GM21619 (cell line): ENCODE results near the gene TMEM169.
"Not testable (repeated sequence)": the region's sequence is repeated elsewhere in the genome, so short reads cannot be mapped to it uniquely, and the experiment has no call there.

Experiments used
- ATAC-seq: cut with Tn5 transposase; IDR thresholded peaks from one replicate; pipeline ENCODE4 v1.9.1; 2021; ENCODE audit not compliant: unreplicated experiment

Gene TMEM169

DNA sequence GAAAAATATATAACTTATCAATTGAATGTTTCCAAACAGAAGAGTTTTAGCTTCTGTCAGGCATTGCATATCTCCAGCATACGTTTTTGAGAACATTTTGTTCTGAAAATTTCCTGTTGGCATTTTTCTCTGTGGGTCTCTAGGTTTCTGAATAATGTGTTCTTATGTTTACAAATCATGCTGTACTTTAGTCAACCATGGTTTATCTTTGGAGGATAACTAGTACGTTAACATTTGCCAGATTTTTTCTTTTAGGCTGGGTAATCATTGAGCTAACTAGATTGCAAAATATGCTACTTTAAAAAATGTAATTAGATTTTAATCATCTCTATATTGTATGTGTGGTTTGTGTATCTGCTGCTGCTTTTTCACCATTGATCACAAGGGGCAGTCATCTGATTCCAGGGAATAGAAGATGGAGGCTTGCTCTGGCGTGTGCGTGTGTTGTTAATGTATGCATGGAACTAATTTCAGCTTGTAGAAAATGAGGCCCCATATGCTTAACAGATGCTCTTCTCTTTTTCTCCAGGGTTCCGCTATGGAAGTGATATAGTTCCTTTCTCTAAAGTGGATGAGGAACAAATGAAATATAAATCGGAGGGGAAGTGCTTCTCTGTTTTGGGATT lies 48.7 kb downstream of the TMEM169 start:
- ATAC-seq, result no peak

DNA sequence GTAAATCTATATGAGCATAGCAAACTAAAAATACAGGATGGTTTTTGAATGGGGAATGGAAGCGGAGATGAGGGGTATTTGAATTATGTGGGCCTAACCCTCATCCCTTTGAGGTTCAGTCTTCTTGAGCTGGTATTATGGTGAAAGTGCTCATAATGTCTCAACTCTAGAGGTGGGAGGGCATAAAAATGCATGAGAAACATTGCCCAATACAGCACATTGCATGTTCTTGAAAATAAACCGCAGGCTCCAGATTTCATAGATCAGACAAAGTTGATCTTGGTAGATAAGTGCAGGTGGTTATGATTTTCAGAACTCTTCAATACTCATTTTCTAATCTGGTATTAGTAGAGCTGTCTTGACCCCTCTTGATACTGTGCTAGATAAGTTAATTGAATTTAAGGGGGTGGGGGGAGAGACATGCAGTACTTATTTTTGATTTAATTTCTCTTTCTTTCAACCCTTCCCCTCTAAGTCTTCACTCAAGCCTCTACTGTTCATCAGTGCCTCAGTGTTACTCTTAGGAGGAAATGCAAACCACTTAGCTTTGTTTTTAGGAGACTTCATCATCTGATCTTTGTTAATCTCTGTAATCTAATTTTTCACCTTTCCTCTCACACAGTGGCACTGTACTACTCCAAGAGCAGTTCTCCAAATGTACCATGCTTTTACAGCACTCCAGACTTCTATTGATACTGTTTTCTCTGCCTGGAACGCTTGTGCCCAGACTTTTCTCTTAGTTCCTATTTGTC lies 49.6 kb downstream of the TMEM169 start:
- no peak for ATAC-seq

DNA sequence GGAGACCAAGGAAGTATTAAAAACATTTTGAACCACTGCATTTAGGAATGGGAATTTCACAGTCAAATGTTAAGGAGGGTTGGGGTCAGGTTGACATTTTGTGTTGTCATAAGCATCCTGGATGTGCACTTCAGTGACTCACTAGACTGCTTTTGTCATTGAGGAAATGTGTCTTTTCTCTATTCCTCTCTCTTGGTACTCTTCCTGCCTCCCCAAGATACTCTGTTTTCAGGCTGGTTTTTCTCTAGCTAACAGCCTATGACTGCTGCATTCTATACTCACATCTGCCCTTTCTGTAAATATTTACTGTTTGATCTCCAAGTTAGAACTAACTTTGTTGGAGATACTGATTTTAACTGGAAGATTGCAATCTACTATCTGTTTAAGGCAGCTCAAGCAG lies 50.9 kb downstream of the TMEM169 start:
- ATAC-seq, result no peak

GRCh38 chr2:216133397-216133796 lies 51.7 kb downstream of the TMEM169 start:
- no peak for ATAC-seq

DNA sequence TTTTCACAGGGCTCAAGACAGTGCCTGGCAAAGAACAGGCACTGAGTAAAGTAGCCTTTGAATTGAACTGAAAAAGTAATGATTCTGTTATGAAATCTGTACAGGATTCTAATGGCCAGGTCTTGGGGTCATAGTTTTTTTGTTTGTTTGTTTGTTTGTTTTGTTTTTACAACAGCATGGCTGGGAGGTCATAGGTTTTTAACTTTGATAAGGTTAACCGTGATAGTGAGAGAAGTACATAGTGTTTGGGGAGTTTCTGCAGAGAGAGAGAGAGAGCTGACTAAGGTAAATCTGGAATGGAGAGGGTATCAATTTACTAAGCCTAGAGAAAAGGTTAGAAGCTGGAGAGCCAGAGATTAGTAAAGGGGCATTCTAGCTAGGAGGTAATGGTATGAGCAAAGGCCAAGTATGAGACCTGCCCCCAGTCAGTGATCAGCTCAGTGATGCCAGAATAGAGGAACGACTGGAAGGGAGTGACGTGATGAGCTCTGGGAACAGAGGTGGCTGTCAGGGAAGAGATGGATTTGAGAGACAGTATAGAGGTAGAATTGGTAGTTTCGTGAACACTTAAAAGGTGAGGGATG lies 53.3 kb downstream of the TMEM169 start:
- no peak for ATAC-seq

DNA sequence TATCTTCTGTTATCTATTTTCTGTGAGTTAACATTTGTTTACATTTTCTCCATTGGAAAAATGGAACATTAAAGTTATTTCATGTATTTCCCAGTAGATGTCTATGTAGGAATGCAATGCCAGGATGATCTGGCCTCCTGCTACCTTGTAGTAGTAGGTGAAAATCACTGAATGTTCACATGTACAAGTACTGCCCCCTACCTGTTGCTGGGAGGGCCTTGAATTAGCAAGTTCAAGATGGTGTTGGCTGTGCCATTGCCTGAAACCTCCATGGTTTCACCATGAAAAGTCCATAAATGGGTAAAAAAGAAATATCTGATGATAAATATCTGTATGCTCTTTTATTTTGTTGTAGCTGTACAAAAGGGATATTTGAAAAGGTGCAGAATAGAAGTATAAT lies 58.2 kb downstream of the TMEM169 start:
- no peak for ATAC-seq

- ATAC-seq, result not testable (repeated sequence)
Observed at GRCh38 chr2:216141516-216141915, 59.8 kb downstream of the TMEM169 start.

DNA sequence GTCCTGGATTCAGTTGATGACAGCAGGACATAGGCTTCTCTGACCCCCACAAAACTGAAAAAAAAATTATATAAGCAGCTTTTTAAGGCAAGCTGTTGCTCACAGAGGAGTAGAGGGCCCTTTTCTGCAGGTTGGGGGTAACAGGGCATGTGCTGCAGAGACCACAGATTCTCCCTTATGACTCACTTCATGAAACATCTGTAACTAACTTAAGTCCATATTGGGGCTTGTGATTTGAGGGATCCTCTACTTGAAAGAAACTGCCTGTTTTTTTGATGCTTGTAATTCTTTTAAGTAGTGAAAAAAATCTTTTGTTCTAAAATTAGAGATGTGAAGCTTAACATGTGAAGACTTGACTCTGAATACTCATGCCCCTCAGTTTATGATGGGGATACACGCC lies 60.8 kb downstream of the TMEM169 start:
- peak; percentile 98 for ATAC-seq

GRCh38 chr2:216144372-216144771 lies 62.7 kb downstream of the TMEM169 start:
- ATAC-seq, result no peak

- ATAC-seq, result no peak
Observed at GRCh38 chr2:216144857-216145256, 63.1 kb downstream of the TMEM169 start.

DNA sequence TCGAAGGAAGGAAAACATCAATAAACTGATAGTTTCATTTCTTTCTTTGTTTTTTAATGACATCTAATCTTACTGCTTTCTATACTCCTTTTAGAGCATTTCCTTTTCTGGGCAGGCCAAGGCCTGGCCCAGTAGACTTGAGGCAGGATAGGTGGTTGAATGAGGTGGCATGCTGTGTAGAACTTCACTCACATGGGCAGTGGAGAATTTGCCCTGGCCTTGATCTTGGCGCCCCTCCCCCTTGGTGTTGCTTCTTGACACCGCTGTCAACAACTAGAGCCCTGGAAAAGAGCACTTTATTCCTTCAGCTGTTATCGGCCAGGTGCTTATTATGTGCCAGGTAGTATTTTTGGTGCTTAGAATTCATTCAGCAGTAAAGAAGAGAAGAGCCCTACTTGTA lies 64.9 kb downstream of the TMEM169 start:
- no peak for ATAC-seq

GRCh38 chr2:216147172-216148131 lies 65.7 kb downstream of the TMEM169 start:
- no peak for ATAC-seq

GRCh38 chr2:216148983-216149382 lies 67.3 kb downstream of the TMEM169 start:
- no peak for ATAC-seq

- no peak for ATAC-seq
Observed at GRCh38 chr2:216149741-216150140, 68.0 kb downstream of the TMEM169 start.

DNA sequence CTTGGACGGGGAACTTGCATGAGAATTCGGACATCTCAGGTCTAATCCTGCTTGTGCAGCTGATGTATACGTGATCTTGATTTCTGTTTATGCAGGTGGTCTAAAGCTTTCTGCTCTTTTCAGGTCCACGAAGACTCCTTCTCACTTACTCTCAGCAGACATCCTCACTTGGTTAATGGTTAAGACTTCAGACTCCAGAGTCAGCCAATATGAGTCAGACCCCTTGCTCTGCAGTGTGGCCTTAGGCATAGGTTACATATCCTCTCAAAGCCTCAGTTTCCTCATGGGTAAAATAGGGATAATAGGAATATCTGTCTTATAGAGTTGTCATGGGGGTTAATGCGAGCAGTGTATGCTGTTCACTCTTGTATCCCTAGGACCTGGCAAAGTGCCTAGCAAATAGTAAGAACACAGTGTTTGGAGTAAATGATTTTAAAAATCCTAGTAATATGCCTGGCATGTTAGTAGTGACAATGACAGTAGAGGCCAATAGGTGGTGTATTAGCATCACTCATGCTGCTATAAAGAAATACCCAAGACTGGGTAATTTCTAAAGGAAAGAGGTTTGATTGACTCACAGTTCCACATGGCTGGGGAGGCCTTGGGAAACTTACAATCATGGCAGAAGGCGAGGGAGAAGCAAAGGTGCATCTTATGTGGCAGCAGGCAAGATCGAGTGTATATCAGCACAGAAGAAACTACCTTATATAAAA lies 69.8 kb downstream of the TMEM169 start:
- no peak for ATAC-seq
